Keratinocyte (primary cell): ENCODE results near the gene ZFP2. TPM values are rescaled to one million over a fixed set of nuclear protein-coding genes. Genes with fewer than 3 reads are reported as not detected.

ENCODE experiments used
- DNase-seq: peaks from one replicate; pipeline ENCODE4 v3.0.0-alpha.2; 2011; ENCODE audit warnings: low read depth, missing footprints, low spot score
- FAIRE-seq: peaks from 2 replicates; lab custom pipeline; 2011; peaks lifted over from hg19 to GRCh38; lab: Jason Lieb, UNC
- H2AFZ ChIP-seq: 2 replicates; pipeline ENCODE4 v1.6.0; 2012; ENCODE audit warnings: low read length, control low read depth, inconsistent platforms; ENCODE audit not compliant: control insufficient read depth
- H3K27ac ChIP-seq: 2 replicates; pipeline ENCODE4 v1.5.1; 2011; ENCODE audit warnings: low read length; ENCODE audit not compliant: control insufficient read depth, insufficient read depth
- H3K27me3 ChIP-seq: 3 replicates; pipeline ENCODE4 v1.6.0; 2011; ENCODE audit warnings: low read length; ENCODE audit not compliant: control insufficient read depth, insufficient read depth; ENCODE audit errors: extremely low read depth
- H3K36me3 ChIP-seq, 2 experiments: 2 replicates in 1 of 2; 3 replicates in 1 of 2; pipeline ENCODE4 v1.5.1; 2011; ENCODE audit warnings: low read length in 2 of 2, mild to moderate bottlenecking in 1 of 2; ENCODE audit not compliant: control insufficient read depth in 2 of 2, insufficient read depth in 2 of 2; ENCODE audit errors: extremely low read depth in 1 of 2
- H3K4me1 ChIP-seq: 3 replicates; pipeline ENCODE4 v1.5.1; 2011; ENCODE audit warnings: low read length; ENCODE audit not compliant: control insufficient read depth, insufficient read depth; ENCODE audit errors: extremely low read depth
- H3K4me2 ChIP-seq: 3 replicates; pipeline ENCODE4 v1.6.0; 2011; ENCODE audit warnings: low read depth, low read length; ENCODE audit not compliant: control insufficient read depth, insufficient read depth; ENCODE audit errors: extremely low read depth
- H3K4me3 ChIP-seq, 3 experiments: fragments of 200-600 bp in 1 of 3; sonication (generic) in 1 of 3; 2 replicates in 2 of 3; 3 replicates in 1 of 3; pipeline ENCODE4 v1.5.1; 2011 to 2016; ENCODE audit warnings: low read length in 3 of 3, mild to moderate bottlenecking in 3 of 3, control low read depth in 2 of 3, inconsistent platforms in 1 of 3, low read depth in 1 of 3, mixed read lengths in 1 of 3, mixed run types in 1 of 3, moderate library complexity in 1 of 3; ENCODE audit not compliant: control insufficient read depth in 2 of 3, insufficient read depth in 2 of 3; ENCODE audit errors: extremely low read depth in 1 of 3
- H3K79me2 ChIP-seq: 2 replicates; pipeline ENCODE4 v1.6.0; 2012; ENCODE audit warnings: low read length; ENCODE audit not compliant: control insufficient read depth, insufficient read depth
- H3K9ac ChIP-seq: 3 replicates; pipeline ENCODE4 v1.6.0; 2011; ENCODE audit warnings: low read length; ENCODE audit not compliant: control insufficient read depth, insufficient read depth; ENCODE audit errors: extremely low read depth
- H3K9me1 ChIP-seq: 3 replicates; pipeline ENCODE4 v1.6.0; 2011; ENCODE audit warnings: low read length; ENCODE audit not compliant: control insufficient read depth, insufficient read depth; ENCODE audit errors: extremely low read depth
- H3K9me3 ChIP-seq: 2 replicates; pipeline ENCODE4 v1.5.1; 2012; ENCODE audit warnings: low read depth, low read length; ENCODE audit not compliant: control insufficient read depth
- H4K20me1 ChIP-seq: 3 replicates; pipeline ENCODE4 v1.6.0; 2011; ENCODE audit warnings: low read length; ENCODE audit not compliant: control insufficient read depth, insufficient read depth; ENCODE audit errors: extremely low read depth
- EZH2 ChIP-seq: IDR thresholded peaks from one replicate; pipeline ENCODE4 v1.6.1; 2012; ENCODE audit warnings: inconsistent platforms, mild to moderate bottlenecking, low read length, moderate library complexity
- dilution Hi-C: fragments of 300-500 bp; cut with MboI; formaldehyde crosslinking; loops from one replicate; pipeline ENCODE4 v1.7.0; 2020; ENCODE audit warnings: low sequenced_read_pairs; ENCODE audit not compliant: extremely low pct_ligation_motif_present
- polyA minus RNA-seq, 3 experiments: library from RNA; depleted of rRNA, polyadenylated mRNA; stranded (reverse); fragments of >200 nt; gene quantifications; 1 replicate in 1 of 3; 2 replicates in 1 of 3; 3 replicates in 1 of 3; pipeline ENCODE4 v1.2.3, GENCODE V29; 2011
- polyA plus RNA-seq, 5 experiments: library from polyadenylated mRNA; depleted of rRNA in 3 of 5; stranded (reverse) in 3 of 5; stranded (forward) in 1 of 5; unstranded in 1 of 5; fragments of >200 nt; gene quantifications; 1 replicate in 1 of 5; 2 replicates in 3 of 5; 3 replicates in 1 of 5; pipeline versions ENCODE4 v1.2.1 to v1.2.3, GENCODE V29; 2011 to 2012; ENCODE audit warnings: missing spikeins in 2 of 5, low read depth in 1 of 5, low replicate concordance in 1 of 5
- TF ChIP-seq, protein P1 (sequence below), 3 experiments: IDR thresholded peaks in 1 of 3; conservative IDR thresholded peaks in 1 of 3; optimal IDR thresholded peaks in 1 of 3; 2 replicates in 2 of 3; 3 replicates in 1 of 3; pipeline versions ENCODE3 to v1.5.1; 2011; ENCODE audit warnings: low read length in 3 of 3, mild to moderate bottlenecking in 3 of 3, moderate library complexity in 2 of 3, control low read depth in 1 of 3, inconsistent platforms in 1 of 3; ENCODE audit not compliant: insufficient read depth in 2 of 3; ENCODE audit errors: extremely low read depth in 1 of 3

The ZFP2 gene
- polyA plus RNA-seq (0.32 to 0.54 TPM (median 0.52 TPM) in 3 replicates), polyA minus RNA-seq (0.23 to 0.45 TPM in 2 of 3 replicates, not detected in the other)
- polyA plus RNA-seq (2011; ENCODE audit: low read depth), result not detected
- 0.25 and 0.81 TPM in 2 replicates for polyA plus RNA-seq (2011; cell fraction: cytosol; rRNA removed)
- polyA plus RNA-seq (2011; cell fraction: nucleus; rRNA removed), result 0.89 and 1.3 TPM in 2 replicates
- polyA plus RNA-seq (2012; ENCODE audit: low replicate concordance), result 0.16 and 0.92 TPM in 2 replicates
- polyA minus RNA-seq (2011; cell fraction: cytosol; rRNA and poly(A)+ RNA removed), result not detected
- polyA minus RNA-seq (2011; cell fraction: nucleus; rRNA and poly(A)+ RNA removed), result 0.21 and 0.93 TPM in 2 replicates

GRCh38 chr5:178895615-178896571 is at the start of gene ZFP2:
Gene ZFP2 (plus strand): TSS chr5:178895913. CDS start chr5:178931314, 35,401 bp downstream.
- dilution Hi-C loops, result no loop called here
- H3K36me3 ChIP-seq, result no peaks in the 10 kb centered on the region
- no peaks in the 10 kb centered on the region for H3K9me3 ChIP-seq
- no peak for FAIRE-seq
- peak within 1 kb of the TSS; percentile 25 for H3K27ac ChIP-seq
- H3K4me2 ChIP-seq, result peak within 1 kb of the TSS; percentile 84
- no peak for DNase-seq
- H3K9me1 ChIP-seq, result no peaks in the 10 kb centered on the region
- no peak for TF ChIP-seq EZH2
- TF ChIP-seq, protein P1, sequence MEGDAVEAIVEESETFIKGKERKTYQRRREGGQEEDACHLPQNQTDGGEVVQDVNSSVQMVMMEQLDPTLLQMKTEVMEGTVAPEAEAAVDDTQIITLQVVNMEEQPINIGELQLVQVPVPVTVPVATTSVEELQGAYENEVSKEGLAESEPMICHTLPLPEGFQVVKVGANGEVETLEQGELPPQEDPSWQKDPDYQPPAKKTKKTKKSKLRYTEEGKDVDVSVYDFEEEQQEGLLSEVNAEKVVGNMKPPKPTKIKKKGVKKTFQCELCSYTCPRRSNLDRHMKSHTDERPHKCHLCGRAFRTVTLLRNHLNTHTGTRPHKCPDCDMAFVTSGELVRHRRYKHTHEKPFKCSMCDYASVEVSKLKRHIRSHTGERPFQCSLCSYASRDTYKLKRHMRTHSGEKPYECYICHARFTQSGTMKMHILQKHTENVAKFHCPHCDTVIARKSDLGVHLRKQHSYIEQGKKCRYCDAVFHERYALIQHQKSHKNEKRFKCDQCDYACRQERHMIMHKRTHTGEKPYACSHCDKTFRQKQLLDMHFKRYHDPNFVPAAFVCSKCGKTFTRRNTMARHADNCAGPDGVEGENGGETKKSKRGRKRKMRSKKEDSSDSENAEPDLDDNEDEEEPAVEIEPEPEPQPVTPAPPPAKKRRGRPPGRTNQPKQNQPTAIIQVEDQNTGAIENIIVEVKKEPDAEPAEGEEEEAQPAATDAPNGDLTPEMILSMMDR (optimal IDR thresholded peaks at IDR 0.05 in 1 of 3, IDR thresholded peaks at IDR 0.05 in 1 of 3, conservative IDR thresholded peaks at IDR 0.05 in 1 of 3; ENCODE audit: extremely low read depth in 1 of 3, insufficient read depth in 2 of 3, low read length in 3 of 3), result no peak
- peak within 1 kb of the TSS; percentile 65 for H2AFZ ChIP-seq
- H3K4me1 ChIP-seq, result peaks cover 4% of the 10 kb centered on the region
- H3K9ac ChIP-seq, result peak within 1 kb of the TSS; percentile 68
- H4K20me1 ChIP-seq, result no peaks in the 10 kb centered on the region
- no peaks in the 10 kb centered on the region for H3K27me3 ChIP-seq
- no peaks in the 10 kb centered on the region for H3K79me2 ChIP-seq
- H3K4me3 ChIP-seq, result peak within 1 kb of the TSS; percentile 64 to 81 (median 77)

- no peaks in the 10 kb centered on the region for H3K9me1 ChIP-seq
- H3K4me1 ChIP-seq, result no peaks in the 10 kb centered on the region
- no peak overlapping the region for H2AFZ ChIP-seq
- FAIRE-seq (no peak), DNase-seq (no peak)
- H3K36me3 ChIP-seq, result no peaks in the 10 kb centered on the region
- TF ChIP-seq EZH2, result no peak
- TF ChIP-seq, protein P1 (optimal IDR thresholded peaks at IDR 0.05 in 1 of 3, IDR thresholded peaks at IDR 0.05 in 1 of 3, conservative IDR thresholded peaks at IDR 0.05 in 1 of 3; ENCODE audit: extremely low read depth in 1 of 3, insufficient read depth in 2 of 3, low read length in 3 of 3), result no peak
- H3K27me3 ChIP-seq, result no peaks in the 10 kb centered on the region
- H3K4me3 ChIP-seq, result no peak overlapping the region
- H3K4me2 ChIP-seq, result no peak overlapping the region
- H4K20me1 ChIP-seq, result no peaks in the 10 kb centered on the region
- H3K9ac ChIP-seq, result no peak overlapping the region
- H3K9me3 ChIP-seq, result no peaks in the 10 kb centered on the region
- dilution Hi-C loops, result no loop called here
- no peak overlapping the region for H3K27ac ChIP-seq
- H3K79me2 ChIP-seq, result no peaks in the 10 kb centered on the region
Observed at GRCh38 chr5:178849316-178849715, 46.4 kb upstream of the ZFP2 start.
